ENCODE data around the gene TPM1. TPM values are rescaled to one million over a fixed set of nuclear protein-coding genes. Genes with fewer than 3 reads are reported as not detected.

TPM1 gene
- total RNA-seq, 1 donor from 2014 or later, result 229 TPM

- intact Hi-C loops (cut with DNase I), result no loop called here
- ATAC-seq (no peak), DNase-seq (no peak)
- Histone ChIP-seq H3K27me3 (no peaks in the 10 kb centered on the region), H3K4me3 (no peak overlapping the region), H3K27ac (no peak overlapping the region), H3K9me3 (no peaks in the 10 kb centered on the region), H3K4me1 (peaks cover 3% of the 10 kb centered on the region), H3K36me3 (no peaks in the 10 kb centered on the region)
- no peak for TF ChIP-seq CTCF (IDR thresholded peaks at IDR 0.05)
Measured at GRCh38 chr15:63083541-63083940, 41.0 kb downstream of the TPM1 start.

- intact Hi-C loops (cut with DNase I), result no loop called here
- TF ChIP-seq CTCF (IDR thresholded peaks at IDR 0.05), result no peak
- H3K27ac ChIP-seq, result no peak overlapping the region
- no peaks in the 10 kb centered on the region for H3K27me3 ChIP-seq
- no peak for DNase-seq
- H3K4me1 ChIP-seq, result peaks cover 14% of the 10 kb centered on the region
- H3K36me3 ChIP-seq, result no peaks in the 10 kb centered on the region
- H3K4me3 ChIP-seq, result no peak overlapping the region
- ATAC-seq, result no peak
- H3K9me3 ChIP-seq, result no peaks in the 10 kb centered on the region
Measured at GRCh38 chr15:63084806-63085205, 42.3 kb downstream of the TPM1 start.

GRCh38 chr15:63085289-63085688 is 42.7 kb downstream of the TPM1 start:
- Histone ChIP-seq H3K27ac (no peak overlapping the region), H3K27me3 (no peaks in the 10 kb centered on the region), H3K4me1 (peaks cover 14% of the 10 kb centered on the region), H3K36me3 (no peaks in the 10 kb centered on the region), H3K9me3 (no peaks in the 10 kb centered on the region), H3K4me3 (no peak overlapping the region)
- intact Hi-C loops (cut with DNase I), result no loop called here
- no peak for TF ChIP-seq CTCF (IDR thresholded peaks at IDR 0.05)
- ATAC-seq, result no peak
- DNase-seq, result no peak

- intact Hi-C loops (cut with DNase I), result no loop called here
- H3K27me3 ChIP-seq, result no peaks in the 10 kb centered on the region
- no peaks in the 10 kb centered on the region for H3K36me3 ChIP-seq
- no peak overlapping the region for H3K4me3 ChIP-seq
- H3K9me3 ChIP-seq, result no peaks in the 10 kb centered on the region
- no peak for TF ChIP-seq CTCF (IDR thresholded peaks at IDR 0.05)
- H3K27ac ChIP-seq, result no peak overlapping the region
- peaks cover 14% of the 10 kb centered on the region for H3K4me1 ChIP-seq
- no peak for DNase-seq
- no peak for ATAC-seq
Measured at GRCh38 chr15:63086271-63086670, 43.7 kb downstream of the TPM1 start.

GRCh38 chr15:63086947-63087346 is 44.4 kb downstream of the TPM1 start:
- TF ChIP-seq CTCF (IDR thresholded peaks at IDR 0.05), result no peak
- no peak overlapping the region for H3K27ac ChIP-seq
- no peak overlapping the region for H3K4me3 ChIP-seq
- H3K9me3 ChIP-seq, result no peaks in the 10 kb centered on the region
- DNase-seq, result no peak
- no peak for ATAC-seq
- intact Hi-C loops (cut with DNase I), result no loop called here
- peaks cover 14% of the 10 kb centered on the region for H3K4me1 ChIP-seq
- no peaks in the 10 kb centered on the region for H3K27me3 ChIP-seq
- H3K36me3 ChIP-seq, result no peaks in the 10 kb centered on the region

- Histone ChIP-seq H3K4me3 (no peak overlapping the region), H3K27me3 (no peaks in the 10 kb centered on the region), H3K4me1 (peaks cover 14% of the 10 kb centered on the region), H3K27ac (no peak overlapping the region), H3K9me3 (no peaks in the 10 kb centered on the region), H3K36me3 (no peaks in the 10 kb centered on the region)
- intact Hi-C loops (cut with DNase I), result no loop called here
- DNase-seq (no peak), ATAC-seq (no peak)
- no peak for TF ChIP-seq CTCF (IDR thresholded peaks at IDR 0.05)
Measured at GRCh38 chr15:63088533-63089245, 46.1 kb downstream of the TPM1 start.

All from upper lobe of right lung (tissue), 1 donor.